ENCODE results near the gene NT5E.

GRCh38 chr6:85498596-85499258, 48.8 kb downstream of the NT5E start:
- TF ChIP-seq, protein P1, sequence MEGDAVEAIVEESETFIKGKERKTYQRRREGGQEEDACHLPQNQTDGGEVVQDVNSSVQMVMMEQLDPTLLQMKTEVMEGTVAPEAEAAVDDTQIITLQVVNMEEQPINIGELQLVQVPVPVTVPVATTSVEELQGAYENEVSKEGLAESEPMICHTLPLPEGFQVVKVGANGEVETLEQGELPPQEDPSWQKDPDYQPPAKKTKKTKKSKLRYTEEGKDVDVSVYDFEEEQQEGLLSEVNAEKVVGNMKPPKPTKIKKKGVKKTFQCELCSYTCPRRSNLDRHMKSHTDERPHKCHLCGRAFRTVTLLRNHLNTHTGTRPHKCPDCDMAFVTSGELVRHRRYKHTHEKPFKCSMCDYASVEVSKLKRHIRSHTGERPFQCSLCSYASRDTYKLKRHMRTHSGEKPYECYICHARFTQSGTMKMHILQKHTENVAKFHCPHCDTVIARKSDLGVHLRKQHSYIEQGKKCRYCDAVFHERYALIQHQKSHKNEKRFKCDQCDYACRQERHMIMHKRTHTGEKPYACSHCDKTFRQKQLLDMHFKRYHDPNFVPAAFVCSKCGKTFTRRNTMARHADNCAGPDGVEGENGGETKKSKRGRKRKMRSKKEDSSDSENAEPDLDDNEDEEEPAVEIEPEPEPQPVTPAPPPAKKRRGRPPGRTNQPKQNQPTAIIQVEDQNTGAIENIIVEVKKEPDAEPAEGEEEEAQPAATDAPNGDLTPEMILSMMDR (conservative IDR thresholded peaks at IDR 0.05; ENCODE audit: low read depth, low read length), result no peak
- TF ChIP-seq EZH2phosphoT487 (IDR thresholded peaks at IDR 0.05; ENCODE audit: borderline replicate concordance, low read length) (no peak), EZH2 (IDR thresholded peaks at IDR 0.05; ENCODE audit: low read length, unreplicated experiment) (no peak)
